Body of pancreas (tissue), 4 donors: ENCODE measurements around the gene TNFSF12. TPM values are rescaled to one million over a fixed set of nuclear protein-coding genes. Genes with fewer than 3 reads are reported as not detected.

Experiments
- ATAC-seq: fragments of 150-250 bp; one replicate; pipeline ENCODE4 v1.9.1; 2016
- DNase-seq, 4 donors: peaks; one replicate each; pipeline ENCODE4 v3.0.0-alpha.2; 2019
- H3K27ac ChIP-seq, 4 donors: fragments of 200-600 bp; sonication (generic); 1 replicate in 3 of 4; 2 replicates in 1 of 4; pipeline versions ENCODE4 v1.5.1 to v1.6.1; 2016 to 2019; ENCODE audit warnings: mild to moderate bottlenecking in 1 of 4, mixed read lengths in 1 of 4, moderate library complexity in 1 of 4
- H3K27me3 ChIP-seq, 2 donors: fragments of 200-600 bp; sonication (generic); one replicate each; pipeline ENCODE4 v1.6.0; 2016; ENCODE audit warnings: mild to moderate bottlenecking in 1 of 2
- H3K36me3 ChIP-seq, 2 donors: fragments of 200-600 bp; sonication (generic); replicated peaks in 1 of 2; 2 replicates each; pipeline ENCODE4 v1.5.1; 2016; ENCODE audit warnings: low read depth in 2 of 2; ENCODE audit not compliant: insufficient read depth in 1 of 2
- H3K4me1 ChIP-seq: fragments of 200-600 bp; sonication (generic); one replicate; pipeline ENCODE4 v1.6.0; 2016
- H3K4me3 ChIP-seq, 2 donors: fragments of 200-600 bp; sonication (generic); 1 replicate in 1 of 2; 2 replicates in 1 of 2; pipeline ENCODE4 v1.5.1; 2016 to 2019
- H3K9me3 ChIP-seq, 3 donors: fragments of 200-600 bp; sonication (generic); 1 replicate in 2 of 3; 2 replicates in 1 of 3; pipeline ENCODE4 v1.5.1; 2016
- POLR2A ChIP-seq, 3 donors: fragments of 450-650 bp; IDR thresholded peaks; one replicate each; pipeline ENCODE4 v1.6.1; 2016; ENCODE audit warnings: antibody characterized with exemption in 3 of 3, mild to moderate bottlenecking in 2 of 3
- WGBS, 2 donors: methylation state at CpG; one replicate each; pipeline ENCODE4 v1.1.5; 2017; 5-methylcytosine and 5-hydroxymethylcytosine counted together
- intact Hi-C: fragments of 100-400 bp; cut with DNase I; formaldehyde crosslinking; loops from one replicate; pipeline ENCODE4 v1.15.1; 2023
- total RNA-seq, 2 donors: library from RNA; depleted of rRNA; stranded (reverse); fragments of >200 nt; gene quantifications; one replicate each; pipeline ENCODE4 v1.1.0, GENCODE V29; 2016
- TF ChIP-seq, protein P1 (sequence below), 7 experiments: fragments of 450-650 bp in 4 of 7; fragments of 200-600 bp in 3 of 7; sonication (generic) in 3 of 7; IDR thresholded peaks; one replicate each; pipeline ENCODE4 v1.5.1; 2016 to 2019; ENCODE audit warnings: antibody characterized with exemption in 7 of 7

Gene TNFSF12
- total RNA-seq, 2 donors from 2014 or later = 32.2 to 48.8 TPM

DNA sequence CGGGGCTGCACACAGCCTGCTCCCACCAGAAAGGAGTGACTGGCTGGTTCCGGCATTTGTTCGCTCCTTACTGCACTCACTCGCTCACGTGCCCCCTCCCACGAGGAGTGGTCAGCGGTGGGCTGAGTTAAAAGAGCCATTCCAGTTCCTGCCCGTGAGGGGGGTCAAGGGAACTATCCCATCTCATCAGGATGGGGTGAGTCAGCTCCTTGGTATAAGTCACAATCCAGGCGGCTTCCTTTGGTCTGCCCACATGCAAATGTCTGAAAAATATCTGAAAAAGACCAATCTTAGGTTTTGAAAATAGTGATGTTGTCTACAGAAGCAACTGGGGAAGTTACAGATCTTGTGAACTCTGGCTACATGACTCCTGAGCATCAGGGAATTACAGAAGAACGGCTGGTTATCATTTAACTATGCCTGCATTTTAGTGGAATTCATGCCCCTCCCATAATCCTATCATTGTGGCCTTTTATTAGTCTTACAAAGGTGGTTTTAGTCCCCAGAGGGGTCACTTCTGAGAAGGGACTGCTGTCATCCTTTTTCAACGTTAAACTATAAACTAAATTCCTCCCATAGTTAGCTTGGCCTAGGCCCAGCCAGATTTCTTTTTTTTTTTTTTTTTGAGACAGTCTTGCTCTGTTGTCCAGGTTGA lies 9.8 kb upstream of the TNFSF12 start:
- Histone ChIP-seq H3K4me1 (no peaks in the 10 kb centered on the region), H3K4me3 (no peak overlapping the region), H3K27ac (no peak overlapping the region), H3K36me3 (no peaks in the 10 kb centered on the region), H3K27me3 (no peaks in the 10 kb centered on the region), H3K9me3 (no peaks in the 10 kb centered on the region)
- DNase-seq (no peak), ATAC-seq (no peak)
- intact Hi-C loops = no loop called here
- TF ChIP-seq, protein P1, sequence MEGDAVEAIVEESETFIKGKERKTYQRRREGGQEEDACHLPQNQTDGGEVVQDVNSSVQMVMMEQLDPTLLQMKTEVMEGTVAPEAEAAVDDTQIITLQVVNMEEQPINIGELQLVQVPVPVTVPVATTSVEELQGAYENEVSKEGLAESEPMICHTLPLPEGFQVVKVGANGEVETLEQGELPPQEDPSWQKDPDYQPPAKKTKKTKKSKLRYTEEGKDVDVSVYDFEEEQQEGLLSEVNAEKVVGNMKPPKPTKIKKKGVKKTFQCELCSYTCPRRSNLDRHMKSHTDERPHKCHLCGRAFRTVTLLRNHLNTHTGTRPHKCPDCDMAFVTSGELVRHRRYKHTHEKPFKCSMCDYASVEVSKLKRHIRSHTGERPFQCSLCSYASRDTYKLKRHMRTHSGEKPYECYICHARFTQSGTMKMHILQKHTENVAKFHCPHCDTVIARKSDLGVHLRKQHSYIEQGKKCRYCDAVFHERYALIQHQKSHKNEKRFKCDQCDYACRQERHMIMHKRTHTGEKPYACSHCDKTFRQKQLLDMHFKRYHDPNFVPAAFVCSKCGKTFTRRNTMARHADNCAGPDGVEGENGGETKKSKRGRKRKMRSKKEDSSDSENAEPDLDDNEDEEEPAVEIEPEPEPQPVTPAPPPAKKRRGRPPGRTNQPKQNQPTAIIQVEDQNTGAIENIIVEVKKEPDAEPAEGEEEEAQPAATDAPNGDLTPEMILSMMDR (IDR thresholded peaks at IDR 0.05) = no peak
- 60 to 66% methylated on average over 8 to 11 of the region's 11 CpGs for WGBS, 2 donors

DNA sequence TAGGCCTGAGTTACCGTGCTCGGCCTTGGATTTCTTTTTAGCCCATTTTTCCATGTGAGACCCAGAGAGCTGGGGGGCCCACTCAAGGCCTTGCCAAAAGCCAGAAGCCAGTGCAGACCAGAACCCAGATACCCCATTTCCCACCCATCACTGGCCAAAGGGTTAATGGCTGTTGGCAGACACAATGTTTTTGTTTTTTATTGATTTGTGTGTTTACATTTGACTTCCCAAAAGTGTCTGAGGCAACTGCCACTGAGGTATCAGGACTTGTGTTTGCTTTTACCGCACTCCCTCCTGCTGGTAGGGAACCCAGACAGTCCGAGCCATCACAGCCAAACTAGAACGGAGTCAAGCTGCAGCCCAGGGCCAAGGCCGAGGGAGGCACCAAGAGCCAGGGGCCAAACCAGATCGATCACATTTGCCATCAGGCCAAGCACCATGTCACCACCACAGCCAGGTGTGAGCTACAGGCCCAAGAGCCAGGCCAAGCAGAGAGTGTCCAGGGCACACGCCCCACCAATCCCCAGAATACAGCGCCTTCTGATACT lies 7.7 kb upstream of the TNFSF12 start:
- Histone ChIP-seq H3K4me1 (no peaks in the 10 kb centered on the region), H3K4me3 (no peak overlapping the region), H3K27me3 (no peaks in the 10 kb centered on the region), H3K36me3 (no peaks in the 10 kb centered on the region), H3K9me3 (no peaks in the 10 kb centered on the region), H3K27ac (no peak overlapping the region)
- DNase-seq (no peak), ATAC-seq (no peak)
- intact Hi-C loops = no loop called here
- TF ChIP-seq, protein P1 (IDR thresholded peaks at IDR 0.05) = no peak
- no peak for TF ChIP-seq POLR2A (IDR thresholded peaks at IDR 0.05)
- 74 to 81% methylated on average over 2 to 9 of the region's 9 CpGs for WGBS, 2 donors

DNA sequence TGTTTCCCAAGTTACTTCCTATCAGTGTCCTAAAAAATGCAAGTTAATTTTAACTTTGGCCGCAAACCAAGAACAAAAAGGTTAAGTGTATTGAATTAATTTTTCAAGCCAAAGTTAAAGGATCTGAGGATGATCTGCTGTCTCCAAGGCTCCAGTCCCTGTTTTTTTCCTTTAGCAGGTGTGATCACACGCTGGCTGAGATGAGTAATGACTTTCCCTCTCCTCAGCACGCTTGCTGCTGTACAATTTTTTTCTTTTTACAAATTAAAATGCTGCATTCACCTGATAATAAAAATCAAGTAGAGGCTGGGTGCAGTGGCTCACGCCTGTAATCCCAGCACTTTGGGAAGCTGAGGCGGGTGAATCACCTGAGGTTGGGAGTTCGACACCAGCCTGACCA lies 3.9 kb upstream of the TNFSF12 start:
- H3K27ac ChIP-seq = no peak overlapping the region
- H3K27me3 ChIP-seq = no peaks in the 10 kb centered on the region
- DNase-seq (no peak), ATAC-seq (no peak)
- peaks cover 13% of the 10 kb centered on the region for H3K4me1 ChIP-seq
- 53 to 55% methylated on average over 6 of the region's 6 CpGs for WGBS, 2 donors
- H3K4me3 ChIP-seq = no peak overlapping the region
- TF ChIP-seq, protein P1 (IDR thresholded peaks at IDR 0.05) = no peak
- no peak for TF ChIP-seq POLR2A (IDR thresholded peaks at IDR 0.05)
- no peaks in the 10 kb centered on the region for H3K9me3 ChIP-seq
- intact Hi-C loops = no loop called here
- H3K36me3 ChIP-seq = no peaks in the 10 kb centered on the region

DNA sequence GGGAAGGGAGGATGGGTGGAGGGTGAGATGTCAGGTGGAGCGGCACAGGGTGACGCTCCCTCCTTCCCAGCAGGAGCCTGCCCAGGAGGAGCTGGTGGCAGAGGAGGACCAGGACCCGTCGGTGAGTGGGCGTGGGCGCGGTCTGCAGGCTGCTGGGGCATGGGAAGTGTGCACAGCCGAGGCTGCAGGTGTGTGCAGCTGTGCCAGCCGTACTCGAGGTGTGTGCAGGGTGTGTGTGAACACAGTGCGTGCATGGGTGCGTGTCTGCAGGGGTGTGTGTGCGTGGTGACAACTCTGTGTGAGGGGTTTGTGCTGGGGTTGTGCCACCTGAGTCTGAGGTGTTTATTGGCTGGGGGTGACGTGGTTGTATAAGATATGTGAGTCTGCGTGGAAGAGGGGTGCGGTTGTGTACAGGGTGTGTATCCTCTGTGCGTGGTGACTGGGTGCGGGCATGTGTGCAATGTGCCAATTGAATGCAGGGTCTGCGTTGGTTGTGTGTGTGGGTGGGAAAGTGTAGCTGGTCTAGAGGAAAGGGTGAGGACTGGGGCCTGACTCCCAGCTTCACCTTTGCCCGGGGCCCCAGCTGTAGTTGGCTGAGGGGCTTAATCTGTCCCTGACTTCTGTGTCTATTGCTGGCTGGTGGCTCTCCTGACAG lies 670 bp downstream of the TNFSF12 start:
- Histone ChIP-seq H3K4me3 (peak overlapping the region; percentile 36 to 81), H3K36me3 (no peaks in the 10 kb centered on the region), H3K27ac (peak overlapping the region; percentile 62 to 86 (median 74)), H3K9me3 (no peaks in the 10 kb centered on the region), H3K27me3 (no peaks in the 10 kb centered on the region), H3K4me1 (peaks cover 17% of the 10 kb centered on the region)
- peak in 3 of 4 donors; percentile 24 to 39 (median 37) for DNase-seq
- WGBS, 2 donors = 30 to 49% methylated on average over 14 to 20 of the region's 20 CpGs
- TF ChIP-seq, protein P1 (IDR thresholded peaks at IDR 0.05) = no peak
- intact Hi-C loops = no loop called here
- ATAC-seq = peak; percentile 69
